Urinary bladder (tissue), 4 donors: ENCODE data around the gene SUMF1. TPM values are rescaled to one million over a fixed set of nuclear protein-coding genes. Genes with fewer than 3 reads are reported as not detected.

Experiments
- DNase-seq: peaks from one replicate; pipeline ENCODE4 v3.0.0-alpha.2; 2015; ENCODE audit errors: extremely low spot score
- H3K27ac ChIP-seq: one replicate; pipeline ENCODE4 v1.5.1; 2013; ENCODE audit warnings: low read depth, mild to moderate bottlenecking, moderate library complexity
- H3K36me3 ChIP-seq: one replicate; pipeline ENCODE4 v1.6.1; 2013; ENCODE audit warnings: mild to moderate bottlenecking, moderate library complexity; ENCODE audit not compliant: insufficient read depth
- H3K4me1 ChIP-seq: one replicate; pipeline ENCODE4 v1.6.1; 2013; ENCODE audit warnings: mild to moderate bottlenecking, moderate library complexity; ENCODE audit not compliant: insufficient read depth
- H3K4me3 ChIP-seq: one replicate; pipeline ENCODE4 v1.5.1; 2013; ENCODE audit warnings: low read depth, low read length
- WGBS: extraction: QIAGEN DNeasy Blood & Tissue Kit; methylation state at CpG from one replicate; pipeline ENCODE4 v1.1.7; 2013; 5-methylcytosine and 5-hydroxymethylcytosine counted together
- polyA plus RNA-seq: library from polyadenylated mRNA; stranded (reverse); fragments of 200-250 nt; gene quantifications from one replicate; pipeline ENCODE4 v1.2.3, GENCODE V29; 2013
- total RNA-seq: library from RNA; depleted of rRNA; stranded (reverse); fragments of >200 nt; gene quantifications from one replicate; pipeline ENCODE4 v1.2.3, GENCODE V29; 2014
- donor health status: healthy with polysubstance abuse.
- donor health status: healthy.

Gene SUMF1
- total and polyA plus RNA-seq, 2 donors = 26.4 to 51.2 TPM

GRCh38 chr3:4426261-4426781, 40.7 kb downstream of the SUMF1 start:
- Histone ChIP-seq H3K4me3 (no peak overlapping the region), H3K27ac (no peak overlapping the region), H3K4me1 (no peaks in the 10 kb centered on the region), H3K36me3 (no peaks in the 10 kb centered on the region)
- DNase-seq = no peak
- 75% methylated on average over 3 of the region's 3 CpGs for WGBS

GRCh38 chr3:4425707-4426106, 41.4 kb downstream of the SUMF1 start:
- Histone ChIP-seq H3K4me3 (no peak overlapping the region), H3K36me3 (no peaks in the 10 kb centered on the region), H3K27ac (no peak overlapping the region), H3K4me1 (no peaks in the 10 kb centered on the region)
- DNase-seq = no peak
- 85% methylated on average over 4 of the region's 4 CpGs for WGBS

DNA sequence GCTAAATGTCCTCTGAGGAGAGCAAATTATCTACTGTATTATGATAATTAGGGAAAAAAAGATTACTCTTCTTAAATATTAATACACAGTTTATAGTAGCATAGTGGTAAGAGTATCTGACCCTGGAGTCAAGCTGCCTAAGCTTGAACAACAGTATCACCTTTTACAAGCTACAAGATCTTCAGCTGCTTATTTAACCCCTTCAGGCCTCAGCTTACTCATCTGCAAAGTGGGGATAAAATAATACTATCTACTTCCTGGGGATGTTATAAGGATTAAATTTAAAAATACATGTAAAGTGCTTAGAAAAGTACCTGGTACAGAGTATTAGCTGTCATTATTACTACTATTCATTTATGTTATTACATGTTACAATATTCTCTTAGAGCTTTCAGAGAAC, 42.0 kb downstream of the SUMF1 start:
- no peak overlapping the region for H3K27ac ChIP-seq
- no peaks in the 10 kb centered on the region for H3K36me3 ChIP-seq
- no peak for DNase-seq
- H3K4me1 ChIP-seq = no peaks in the 10 kb centered on the region
- no peak overlapping the region for H3K4me3 ChIP-seq

GRCh38 chr3:4421121-4421520, 45.9 kb downstream of the SUMF1 start:
- H3K4me3 ChIP-seq = no peak overlapping the region
- no peaks in the 10 kb centered on the region for H3K4me1 ChIP-seq
- no peak overlapping the region for H3K27ac ChIP-seq
- WGBS = 88% methylated on average over 2 of the region's 2 CpGs
- no peaks in the 10 kb centered on the region for H3K36me3 ChIP-seq
- no peak for DNase-seq

DNA sequence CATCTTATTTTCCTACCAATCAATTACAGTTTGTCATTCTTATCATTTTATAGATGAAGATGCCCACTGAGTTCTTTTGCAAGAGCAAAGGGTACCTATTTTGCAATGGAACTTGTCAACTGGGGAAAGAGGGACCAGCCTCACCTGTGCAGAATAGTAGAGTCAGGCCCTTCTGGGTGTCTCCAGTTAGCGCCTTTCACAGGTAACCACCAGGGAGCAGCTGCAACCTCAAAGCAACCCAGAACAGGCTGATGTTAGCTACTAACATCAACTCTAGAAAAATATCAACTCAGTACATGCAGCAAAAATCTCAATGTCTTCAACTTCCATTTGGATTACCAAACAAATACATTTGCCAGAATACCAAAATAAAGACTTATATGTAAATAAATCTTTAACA, 47.1 kb downstream of the SUMF1 start:
- Histone ChIP-seq H3K4me3 (no peak overlapping the region), H3K27ac (no peak overlapping the region), H3K4me1 (no peaks in the 10 kb centered on the region), H3K36me3 (no peaks in the 10 kb centered on the region)
- DNase-seq = no peak
- 100% methylated on average over 1 of the region's 1 CpG for WGBS

DNA sequence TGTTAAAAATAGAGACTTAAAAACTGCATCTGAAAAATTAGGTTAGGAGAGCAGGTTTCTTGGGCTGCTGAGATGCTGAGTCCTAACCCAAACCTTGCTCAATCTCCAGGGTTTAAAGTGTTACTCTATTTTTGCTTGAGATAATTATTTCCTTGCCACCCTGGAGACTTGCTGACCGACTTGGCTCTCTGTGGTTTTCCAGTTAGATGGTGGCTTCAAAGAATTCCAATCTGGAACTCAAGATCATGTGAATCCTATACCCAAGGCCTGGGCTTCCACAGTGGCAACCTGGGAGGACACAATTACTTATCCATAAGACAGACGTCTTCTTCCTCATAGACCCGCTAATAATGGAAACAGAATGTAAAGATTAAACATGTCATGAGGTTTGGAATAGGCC, 47.7 kb downstream of the SUMF1 start:
- Histone ChIP-seq H3K27ac (no peak overlapping the region), H3K36me3 (no peaks in the 10 kb centered on the region), H3K4me1 (no peaks in the 10 kb centered on the region), H3K4me3 (no peak overlapping the region)
- WGBS = 90% methylated on average over 3 of the region's 3 CpGs
- no peak for DNase-seq

GRCh38 chr3:4418156-4418555, 48.9 kb downstream of the SUMF1 start:
- WGBS = 81% methylated on average over 4 of the region's 4 CpGs
- Histone ChIP-seq H3K27ac (no peak overlapping the region), H3K4me3 (no peak overlapping the region), H3K4me1 (no peaks in the 10 kb centered on the region), H3K36me3 (no peaks in the 10 kb centered on the region)
- DNase-seq = no peak

DNA sequence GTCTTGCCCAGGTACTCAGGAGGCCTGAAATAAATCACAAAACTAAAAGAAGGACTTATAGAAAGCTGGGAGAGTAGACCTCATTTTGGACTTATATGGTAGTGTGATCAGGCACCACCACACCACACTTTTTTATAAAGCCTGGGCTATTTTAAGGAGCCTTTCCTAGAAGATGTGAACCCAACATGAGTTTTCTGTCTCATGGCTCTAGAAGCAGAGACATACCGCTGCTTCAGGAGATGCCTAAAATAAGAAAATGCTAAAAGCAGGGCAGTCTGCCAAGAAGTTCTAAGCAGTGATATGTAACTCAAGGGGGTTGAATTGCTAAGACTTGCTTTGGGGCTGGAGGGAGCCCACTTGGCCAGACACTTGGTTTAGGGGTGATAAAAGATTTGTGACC, 49.6 kb downstream of the SUMF1 start:
- DNase-seq = no peak
- Histone ChIP-seq H3K4me3 (no peak overlapping the region), H3K36me3 (no peaks in the 10 kb centered on the region), H3K27ac (no peak overlapping the region), H3K4me1 (no peaks in the 10 kb centered on the region)
- WGBS = 55% methylated on average over 1 of the region's 1 CpG

GRCh38 chr3:4416961-4417360, 50.1 kb downstream of the SUMF1 start:
- no peaks in the 10 kb centered on the region for H3K4me1 ChIP-seq
- no peak for DNase-seq
- no peak overlapping the region for H3K27ac ChIP-seq
- WGBS = 84% methylated on average over 6 of the region's 6 CpGs
- H3K36me3 ChIP-seq = no peaks in the 10 kb centered on the region
- no peak overlapping the region for H3K4me3 ChIP-seq

DNA sequence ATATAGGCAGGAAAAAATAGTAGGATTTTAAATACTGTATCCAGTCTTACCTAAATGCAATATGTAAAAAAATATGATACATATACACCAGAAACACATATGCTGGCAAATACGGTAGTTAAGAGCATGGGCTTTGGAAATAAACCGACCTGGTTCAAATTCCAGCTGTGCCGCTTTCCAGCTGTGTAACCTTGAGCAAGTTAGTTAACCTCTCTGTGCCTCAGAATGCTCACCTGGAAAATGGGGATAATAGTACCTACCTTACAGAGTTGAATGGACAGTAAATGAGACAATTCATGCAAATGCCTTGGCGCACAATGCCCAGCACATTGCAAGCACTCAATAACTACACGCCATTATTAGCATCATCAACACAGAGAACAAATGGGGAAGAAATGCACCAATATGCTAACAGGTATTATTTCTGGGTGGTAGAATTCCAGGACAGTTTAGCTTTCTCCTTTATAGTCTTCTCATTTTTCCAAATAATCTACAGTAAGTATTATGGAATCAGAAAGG, 50.6 kb downstream of the SUMF1 start:
- Histone ChIP-seq H3K4me1 (no peaks in the 10 kb centered on the region), H3K27ac (no peak overlapping the region), H3K36me3 (no peaks in the 10 kb centered on the region), H3K4me3 (no peak overlapping the region)
- DNase-seq = no peak
- 89% methylated on average over 5 of the region's 5 CpGs for WGBS

GRCh38 chr3:4413467-4413866, 53.6 kb downstream of the SUMF1 start:
- WGBS = 92% methylated on average over 1 of the region's 1 CpG

DNA sequence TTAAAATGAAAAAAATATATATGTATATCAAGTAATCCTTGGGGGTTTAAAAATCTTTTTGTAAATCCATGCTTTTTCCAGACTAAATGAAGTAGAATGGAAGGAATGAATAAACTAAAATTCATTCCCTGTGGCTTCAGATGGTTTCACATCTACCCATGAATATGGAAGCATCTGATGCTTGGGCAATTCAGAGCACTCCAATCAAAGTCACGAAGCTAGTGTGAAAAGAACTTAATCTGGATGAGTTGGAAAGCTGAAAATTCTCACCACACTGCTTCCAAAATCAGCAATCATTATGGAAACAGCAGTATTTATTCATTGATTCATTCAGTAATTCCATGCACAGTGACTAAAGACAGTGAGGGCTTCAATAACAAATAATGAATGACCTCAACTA, 55.2 kb downstream of the SUMF1 start:
- no peaks in the 10 kb centered on the region for H3K4me1 ChIP-seq
- H3K4me3 ChIP-seq = no peak overlapping the region
- no peaks in the 10 kb centered on the region for H3K36me3 ChIP-seq
- no peak for DNase-seq
- no peak overlapping the region for H3K27ac ChIP-seq
- WGBS = 99% methylated on average over 1 of the region's 1 CpG

More at GRCh38 chr3:4413467-4413866, 53.6 kb downstream of the SUMF1 start:
- Histone ChIP-seq H3K4me3 (no peak overlapping the region), H3K36me3 (no peaks in the 10 kb centered on the region), H3K27ac (no peak overlapping the region), H3K4me1 (no peaks in the 10 kb centered on the region)
- DNase-seq = no peak

- Histone ChIP-seq H3K4me1 (no peaks in the 10 kb centered on the region), H3K36me3 (no peaks in the 10 kb centered on the region), H3K4me3 (no peak overlapping the region), H3K27ac (no peak overlapping the region)
- DNase-seq = no peak
- 92% methylated on average over 1 of the region's 1 CpG for WGBS
These were observed 55.8 kb downstream of the SUMF1 start for GRCh38 chr3:4411236-4411635.

DNA sequence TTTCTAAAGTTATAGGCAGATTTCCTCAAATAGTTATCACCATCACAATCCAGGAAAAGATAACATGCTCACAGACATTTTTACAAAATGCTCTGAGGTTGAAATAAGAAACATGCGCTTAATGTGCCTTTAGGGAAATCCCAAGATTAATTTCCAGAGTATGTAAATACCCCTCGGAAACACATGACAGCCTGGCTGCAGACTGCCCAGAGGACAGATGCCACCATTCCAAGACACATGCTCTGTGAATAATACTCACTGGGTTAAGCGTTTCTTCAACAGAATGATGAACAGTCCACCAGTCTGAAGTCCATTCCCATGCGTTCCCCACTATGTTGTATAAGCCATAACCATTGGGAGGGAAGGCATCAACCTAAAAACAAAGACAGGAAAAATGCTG, 56.5 kb downstream of the SUMF1 start:
- Histone ChIP-seq H3K36me3 (no peaks in the 10 kb centered on the region), H3K27ac (no peak overlapping the region), H3K4me1 (no peaks in the 10 kb centered on the region), H3K4me3 (no peak overlapping the region)
- no peak for DNase-seq
- 80% methylated on average over 4 of the region's 4 CpGs for WGBS

DNA sequence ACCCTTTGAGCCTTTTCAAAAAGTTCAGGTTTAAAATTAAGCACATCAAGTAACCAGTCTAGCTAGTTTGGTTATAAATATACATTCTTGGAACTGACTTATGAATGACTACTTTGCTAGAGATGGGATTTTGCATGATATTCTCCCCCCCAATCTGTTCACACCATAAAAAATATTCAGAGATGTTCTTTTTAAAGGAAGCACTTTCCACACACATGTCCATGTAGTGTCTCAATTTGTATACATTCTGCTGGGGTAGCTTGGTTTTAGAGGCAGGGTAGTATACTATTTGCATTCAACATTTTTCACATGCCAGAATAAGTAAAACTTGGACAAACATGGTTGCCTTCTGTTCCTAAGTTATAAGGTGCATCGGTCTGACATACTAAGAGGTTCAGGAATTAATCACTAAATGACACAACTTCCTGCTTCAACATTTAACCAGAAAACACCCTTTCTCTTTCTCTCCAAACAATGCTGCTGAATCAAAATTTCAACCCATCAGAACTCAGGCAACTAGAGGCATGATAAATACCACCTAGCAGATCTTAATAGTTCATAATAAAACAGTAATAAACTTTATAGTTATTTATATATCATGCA, 57.0 kb downstream of the SUMF1 start:
- 28% methylated on average over 1 of the region's 1 CpG for WGBS
- no peak overlapping the region for H3K27ac ChIP-seq
- H3K36me3 ChIP-seq = no peaks in the 10 kb centered on the region
- H3K4me1 ChIP-seq = no peaks in the 10 kb centered on the region
- no peak for DNase-seq
- H3K4me3 ChIP-seq = no peak overlapping the region
